Ishikawa (cell line): ENCODE results near the gene MAP3K13.

Experiments used
- CEBPB ChIP-seq: IDR thresholded peaks from 2 replicates; pipeline ENCODE4 v1.6.1; 2012
- CREB1 ChIP-seq: IDR thresholded peaks from 2 replicates; pipeline ENCODE4 v1.6.1; 2012; ENCODE audit warnings: low read depth
- EP300 ChIP-seq: IDR thresholded peaks from 2 replicates; pipeline ENCODE4 v1.6.1; 2012; ENCODE audit warnings: borderline replicate concordance
- FOXM1 ChIP-seq: IDR thresholded peaks from 2 replicates; pipeline ENCODE4 v1.6.1; 2012; ENCODE audit warnings: low read depth, borderline replicate concordance
- NFIC ChIP-seq: IDR thresholded peaks from 2 replicates; pipeline ENCODE4 v1.6.1; 2012
- RAD21 ChIP-seq: IDR thresholded peaks from 2 replicates; pipeline ENCODE4 v1.6.1; 2012; ENCODE audit warnings: low read depth
- TAF1 ChIP-seq: IDR thresholded peaks from 2 replicates; pipeline ENCODE4 v1.6.1; 2012; ENCODE audit warnings: low read depth, mild to moderate bottlenecking
- TCF12 ChIP-seq: IDR thresholded peaks from 2 replicates; pipeline ENCODE4 v1.6.1; 2012; ENCODE audit warnings: low read depth
- TEAD4 ChIP-seq: IDR thresholded peaks from 2 replicates; pipeline ENCODE4 v1.6.1; 2012
- YY1 ChIP-seq: IDR thresholded peaks from 2 replicates; pipeline ENCODE4 v1.6.1; 2012; ENCODE audit warnings: low read depth
- ZBTB7A ChIP-seq: IDR thresholded peaks from 2 replicates; pipeline ENCODE4 v1.6.1; 2012; ENCODE audit warnings: low read depth
- TF ChIP-seq, protein P1 (sequence below): IDR thresholded peaks from 2 replicates; pipeline ENCODE4 v1.6.1; 2012; ENCODE audit warnings: low read depth, mild to moderate bottlenecking
- TF ChIP-seq, protein P2 (sequence below): IDR thresholded peaks from 2 replicates; pipeline ENCODE4 v1.6.1; 2012
- TF ChIP-seq, protein P3 (sequence below): IDR thresholded peaks from 2 replicates; pipeline ENCODE4 v1.6.1; 2012

DNA sequence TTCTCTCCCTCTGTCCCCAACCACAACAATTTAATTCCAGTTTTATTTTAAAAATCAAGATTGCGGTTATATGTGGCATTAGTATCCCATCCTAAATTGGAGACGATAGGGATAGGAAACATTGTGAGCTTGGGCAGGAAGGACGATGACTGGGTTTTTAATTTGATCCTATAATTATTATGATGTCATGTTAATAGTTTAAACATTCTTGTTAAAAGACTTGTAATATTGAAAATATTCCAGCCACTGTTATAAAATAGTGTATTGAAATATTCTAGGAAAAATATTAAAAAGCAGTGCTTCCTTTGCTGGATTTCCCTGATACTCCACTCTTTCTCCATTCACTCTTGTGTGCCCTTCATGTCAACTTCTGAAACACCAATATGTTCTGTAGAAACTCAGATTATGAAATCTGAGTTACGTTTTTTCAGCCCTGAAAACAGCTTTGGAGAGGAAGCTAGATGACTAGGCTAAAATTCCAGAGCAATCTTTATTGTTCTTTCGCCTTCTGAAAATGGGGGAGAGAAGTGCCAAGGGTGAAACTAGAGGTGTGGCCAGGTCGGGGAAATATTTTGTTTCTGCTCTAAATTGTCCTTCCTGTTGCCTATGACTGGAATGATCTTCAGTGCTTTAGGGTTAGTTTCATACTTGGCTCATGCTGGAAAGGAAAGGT is 46.1 kb upstream of the MAP3K13 start:
- TF ChIP-seq FOXM1 = no peak
- TF ChIP-seq TAF1 = no peak
- TF ChIP-seq, protein P1, sequence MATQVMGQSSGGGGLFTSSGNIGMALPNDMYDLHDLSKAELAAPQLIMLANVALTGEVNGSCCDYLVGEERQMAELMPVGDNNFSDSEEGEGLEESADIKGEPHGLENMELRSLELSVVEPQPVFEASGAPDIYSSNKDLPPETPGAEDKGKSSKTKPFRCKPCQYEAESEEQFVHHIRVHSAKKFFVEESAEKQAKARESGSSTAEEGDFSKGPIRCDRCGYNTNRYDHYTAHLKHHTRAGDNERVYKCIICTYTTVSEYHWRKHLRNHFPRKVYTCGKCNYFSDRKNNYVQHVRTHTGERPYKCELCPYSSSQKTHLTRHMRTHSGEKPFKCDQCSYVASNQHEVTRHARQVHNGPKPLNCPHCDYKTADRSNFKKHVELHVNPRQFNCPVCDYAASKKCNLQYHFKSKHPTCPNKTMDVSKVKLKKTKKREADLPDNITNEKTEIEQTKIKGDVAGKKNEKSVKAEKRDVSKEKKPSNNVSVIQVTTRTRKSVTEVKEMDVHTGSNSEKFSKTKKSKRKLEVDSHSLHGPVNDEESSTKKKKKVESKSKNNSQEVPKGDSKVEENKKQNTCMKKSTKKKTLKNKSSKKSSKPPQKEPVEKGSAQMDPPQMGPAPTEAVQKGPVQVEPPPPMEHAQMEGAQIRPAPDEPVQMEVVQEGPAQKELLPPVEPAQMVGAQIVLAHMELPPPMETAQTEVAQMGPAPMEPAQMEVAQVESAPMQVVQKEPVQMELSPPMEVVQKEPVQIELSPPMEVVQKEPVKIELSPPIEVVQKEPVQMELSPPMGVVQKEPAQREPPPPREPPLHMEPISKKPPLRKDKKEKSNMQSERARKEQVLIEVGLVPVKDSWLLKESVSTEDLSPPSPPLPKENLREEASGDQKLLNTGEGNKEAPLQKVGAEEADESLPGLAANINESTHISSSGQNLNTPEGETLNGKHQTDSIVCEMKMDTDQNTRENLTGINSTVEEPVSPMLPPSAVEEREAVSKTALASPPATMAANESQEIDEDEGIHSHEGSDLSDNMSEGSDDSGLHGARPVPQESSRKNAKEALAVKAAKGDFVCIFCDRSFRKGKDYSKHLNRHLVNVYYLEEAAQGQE = no peak
- no peak for TF ChIP-seq RAD21
- TF ChIP-seq, protein P2, sequence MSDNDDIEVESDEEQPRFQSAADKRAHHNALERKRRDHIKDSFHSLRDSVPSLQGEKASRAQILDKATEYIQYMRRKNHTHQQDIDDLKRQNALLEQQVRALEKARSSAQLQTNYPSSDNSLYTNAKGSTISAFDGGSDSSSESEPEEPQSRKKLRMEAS = no peak
- TF ChIP-seq ZBTB7A = no peak
- TF ChIP-seq EP300 = no peak
- no peak for TF ChIP-seq YY1
- TF ChIP-seq TCF12 = no peak
- TF ChIP-seq, protein P3, sequence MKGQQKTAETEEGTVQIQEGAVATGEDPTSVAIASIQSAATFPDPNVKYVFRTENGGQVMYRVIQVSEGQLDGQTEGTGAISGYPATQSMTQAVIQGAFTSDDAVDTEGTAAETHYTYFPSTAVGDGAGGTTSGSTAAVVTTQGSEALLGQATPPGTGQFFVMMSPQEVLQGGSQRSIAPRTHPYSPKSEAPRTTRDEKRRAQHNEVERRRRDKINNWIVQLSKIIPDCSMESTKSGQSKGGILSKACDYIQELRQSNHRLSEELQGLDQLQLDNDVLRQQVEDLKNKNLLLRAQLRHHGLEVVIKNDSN = no peak
- no peak for TF ChIP-seq CEBPB
- no peak for TF ChIP-seq CREB1
- no peak for TF ChIP-seq TEAD4
- no peak for TF ChIP-seq NFIC
